Duodenal mucosa (tissue), 2 donors: Measurements from ENCODE around the gene ATP5PB.

Source experiments
- H3K27ac ChIP-seq: one replicate; pipeline ENCODE4 v1.7.0; 2013; ENCODE audit warnings: low read depth, low read length
- H3K27me3 ChIP-seq, 2 donors: one replicate each; pipeline ENCODE4 v1.7.0; 2013; ENCODE audit warnings: low read length in 2 of 2, control low read depth in 1 of 2; ENCODE audit not compliant: insufficient read depth in 2 of 2, control insufficient read depth in 1 of 2
- H3K36me3 ChIP-seq, 2 donors: one replicate each; pipeline ENCODE4 v1.7.0; 2013; ENCODE audit warnings: low read length in 2 of 2, control low read depth in 1 of 2; ENCODE audit not compliant: insufficient read depth in 2 of 2, control insufficient read depth in 1 of 2
- H3K4me1 ChIP-seq, 2 donors: one replicate each; pipeline ENCODE4 v1.7.0; 2013; ENCODE audit warnings: low read length in 2 of 2, control low read depth in 1 of 2; ENCODE audit not compliant: insufficient read depth in 2 of 2, control insufficient read depth in 1 of 2
- H3K4me3 ChIP-seq, 2 donors: one replicate each; pipeline ENCODE4 v1.7.0; 2013; ENCODE audit warnings: low read length in 2 of 2, low read depth in 1 of 2
- H3K9ac ChIP-seq, 2 donors: one replicate each; pipeline ENCODE4 v1.7.0; 2013; ENCODE audit warnings: low read length in 2 of 2, low read depth in 1 of 2
- H3K9me3 ChIP-seq, 2 donors: one replicate each; pipeline ENCODE4 v1.7.0; 2013; ENCODE audit warnings: low read length in 2 of 2, control low read depth in 1 of 2; ENCODE audit not compliant: control insufficient read depth in 1 of 2

The ATP5PB gene

DNA sequence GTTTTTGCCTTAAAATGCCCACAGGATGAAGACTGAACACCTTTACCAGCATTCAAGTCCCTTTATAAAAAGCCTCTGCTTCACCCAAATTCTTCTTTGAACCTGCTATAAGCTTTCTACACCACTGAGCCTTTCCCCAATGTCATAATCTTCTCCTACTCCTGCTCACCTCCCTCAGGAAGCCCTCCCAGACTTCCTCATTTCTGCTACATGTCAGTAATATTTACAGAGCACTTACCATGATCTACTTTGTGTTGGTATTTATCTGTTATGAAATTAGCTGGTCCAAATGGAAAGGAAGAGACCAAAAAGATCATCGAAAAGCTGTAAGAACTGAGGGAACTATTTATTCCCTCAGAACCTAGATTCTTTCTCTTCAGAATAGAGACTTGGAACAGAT is 30.2 kb upstream of the ATP5PB start:
- no peaks in the 10 kb centered on the region for H3K36me3 ChIP-seq
- H3K4me3 ChIP-seq: no peak overlapping the region
- H3K27ac ChIP-seq: no peak overlapping the region
- H3K27me3 ChIP-seq: no peaks in the 10 kb centered on the region
- peaks cover 10 to 11% of the 10 kb centered on the region in 2 donors for H3K4me1 ChIP-seq
- no peaks in the 10 kb centered on the region for H3K9me3 ChIP-seq
- H3K9ac ChIP-seq: no peak overlapping the region

DNA sequence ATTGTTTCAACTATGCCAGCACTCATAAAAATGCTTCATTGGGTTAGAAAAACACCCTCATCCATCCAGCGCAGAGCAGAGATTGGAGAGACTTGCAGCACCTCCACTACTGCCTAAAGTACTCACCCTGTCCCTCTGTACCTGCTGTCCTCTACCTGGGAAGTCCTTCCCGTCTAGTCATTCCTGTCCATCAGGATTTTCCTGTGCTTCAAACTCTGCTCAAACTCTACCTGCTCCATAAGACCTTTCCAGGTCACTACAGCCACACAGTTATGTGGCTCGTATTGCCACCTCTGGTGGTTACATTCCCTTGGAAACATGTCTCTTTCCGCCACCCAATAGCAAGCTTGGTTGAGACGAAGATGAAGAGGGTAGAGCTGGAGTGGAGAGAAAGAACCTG is 28.9 kb upstream of the ATP5PB start:
- Histone ChIP-seq H3K9me3 (no peaks in the 10 kb centered on the region), H3K27ac (no peak overlapping the region), H3K4me1 (peaks cover 10 to 11% of the 10 kb centered on the region in 2 donors), H3K36me3 (no peaks in the 10 kb centered on the region), H3K27me3 (no peaks in the 10 kb centered on the region), H3K9ac (no peak overlapping the region), H3K4me3 (no peak overlapping the region)

DNA sequence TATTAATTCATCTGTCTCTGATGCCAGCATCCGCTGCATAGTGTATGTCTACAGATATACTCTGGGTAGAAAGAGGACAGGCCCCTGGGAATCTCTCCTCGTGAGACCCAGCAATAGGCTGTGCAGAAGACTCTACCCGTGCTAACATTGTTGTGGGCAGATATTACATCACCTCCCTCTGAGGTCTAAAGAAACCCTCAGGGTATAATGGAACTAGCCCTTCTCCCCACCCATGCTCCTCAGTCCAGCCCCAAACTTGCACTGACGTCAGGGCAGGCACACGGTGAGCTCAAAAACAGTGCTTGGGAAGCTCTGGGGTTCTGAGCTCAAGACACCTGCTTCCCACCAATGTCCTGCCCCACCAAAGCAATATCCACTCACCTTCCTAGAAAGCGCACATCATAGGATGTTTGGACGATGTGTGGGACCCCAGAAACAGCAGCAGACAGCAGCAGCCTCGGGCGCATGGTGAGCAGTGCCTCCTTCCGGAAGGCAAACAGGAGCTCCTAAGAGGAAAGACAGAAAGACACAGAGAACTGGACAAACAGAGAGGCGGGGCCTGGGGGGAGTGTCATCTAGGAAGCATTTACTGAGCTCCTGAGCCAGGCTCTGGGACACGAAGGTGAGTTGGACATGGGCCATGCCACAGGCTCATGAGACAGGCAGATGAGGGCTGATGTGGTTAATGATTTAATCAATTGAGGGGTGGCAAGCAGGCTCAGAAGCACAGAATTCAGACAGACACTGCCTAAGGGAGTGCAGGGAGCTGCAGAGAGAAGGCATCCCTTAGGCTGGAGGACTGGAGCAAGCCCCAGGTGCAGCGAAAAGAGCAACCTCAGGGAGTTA is 26.5 kb upstream of the ATP5PB start:
- Histone ChIP-seq H3K36me3 (no peaks in the 10 kb centered on the region), H3K4me3 (peak overlapping the region; percentile 43 to 45), H3K9me3 (no peaks in the 10 kb centered on the region), H3K27me3 (peaks cover 0 to 2% of the 10 kb centered on the region in 2 donors), H3K27ac (no peak overlapping the region), H3K9ac (no peak overlapping the region), H3K4me1 (peaks cover 8 to 10% of the 10 kb centered on the region in 2 donors)

DNA sequence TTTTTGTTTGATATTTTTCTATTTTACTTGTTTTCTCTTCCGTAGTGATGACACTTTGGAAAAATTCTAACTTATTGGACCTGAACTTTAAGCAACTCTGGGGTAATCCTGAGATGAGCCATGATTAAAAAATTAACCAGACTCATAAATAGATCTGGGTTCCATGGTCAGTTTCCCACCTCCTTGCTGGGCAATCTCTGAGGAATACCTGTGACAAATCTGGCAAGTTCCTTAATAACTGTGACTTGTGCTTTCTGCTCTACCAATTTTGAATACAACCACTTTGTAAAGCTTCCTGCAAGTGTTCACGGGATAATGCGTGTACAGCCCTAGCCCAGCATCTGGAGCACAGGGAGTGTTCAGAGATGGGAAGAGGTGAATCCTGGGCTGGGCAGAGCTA is 25.0 kb upstream of the ATP5PB start:
- Histone ChIP-seq H3K36me3 (no peaks in the 10 kb centered on the region), H3K27me3 (peaks cover 0 to 2% of the 10 kb centered on the region in 2 donors), H3K4me1 (peaks cover 8 to 10% of the 10 kb centered on the region in 2 donors), H3K9ac (no peak overlapping the region), H3K27ac (no peak overlapping the region), H3K4me3 (no peak overlapping the region), H3K9me3 (no peaks in the 10 kb centered on the region)

DNA sequence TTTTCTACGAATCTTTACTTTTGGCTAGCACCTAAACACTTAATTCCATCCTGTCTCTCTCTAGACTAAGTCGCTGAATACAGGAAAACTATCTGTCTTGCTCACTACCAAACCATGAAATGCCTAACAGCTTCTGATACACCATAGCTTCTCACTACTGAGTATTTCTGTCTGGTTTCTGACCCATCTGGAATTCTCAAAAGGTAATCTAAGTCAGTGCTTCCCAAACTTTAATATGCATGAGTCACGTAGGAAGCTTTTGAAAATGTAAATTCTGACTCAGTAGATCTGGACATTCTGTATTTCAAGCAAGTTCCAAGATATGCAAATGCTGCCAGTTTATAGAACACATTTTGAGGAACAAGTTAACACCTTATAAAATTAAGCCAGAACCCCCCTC is 12.5 kb upstream of the ATP5PB start:
- Histone ChIP-seq H3K27ac (no peak overlapping the region), H3K9me3 (no peaks in the 10 kb centered on the region), H3K36me3 (peaks cover 19 to 43% of the 10 kb centered on the region in 2 donors), H3K27me3 (no peaks in the 10 kb centered on the region), H3K4me1 (no peaks in the 10 kb centered on the region), H3K9ac (no peak overlapping the region), H3K4me3 (no peak overlapping the region)

DNA sequence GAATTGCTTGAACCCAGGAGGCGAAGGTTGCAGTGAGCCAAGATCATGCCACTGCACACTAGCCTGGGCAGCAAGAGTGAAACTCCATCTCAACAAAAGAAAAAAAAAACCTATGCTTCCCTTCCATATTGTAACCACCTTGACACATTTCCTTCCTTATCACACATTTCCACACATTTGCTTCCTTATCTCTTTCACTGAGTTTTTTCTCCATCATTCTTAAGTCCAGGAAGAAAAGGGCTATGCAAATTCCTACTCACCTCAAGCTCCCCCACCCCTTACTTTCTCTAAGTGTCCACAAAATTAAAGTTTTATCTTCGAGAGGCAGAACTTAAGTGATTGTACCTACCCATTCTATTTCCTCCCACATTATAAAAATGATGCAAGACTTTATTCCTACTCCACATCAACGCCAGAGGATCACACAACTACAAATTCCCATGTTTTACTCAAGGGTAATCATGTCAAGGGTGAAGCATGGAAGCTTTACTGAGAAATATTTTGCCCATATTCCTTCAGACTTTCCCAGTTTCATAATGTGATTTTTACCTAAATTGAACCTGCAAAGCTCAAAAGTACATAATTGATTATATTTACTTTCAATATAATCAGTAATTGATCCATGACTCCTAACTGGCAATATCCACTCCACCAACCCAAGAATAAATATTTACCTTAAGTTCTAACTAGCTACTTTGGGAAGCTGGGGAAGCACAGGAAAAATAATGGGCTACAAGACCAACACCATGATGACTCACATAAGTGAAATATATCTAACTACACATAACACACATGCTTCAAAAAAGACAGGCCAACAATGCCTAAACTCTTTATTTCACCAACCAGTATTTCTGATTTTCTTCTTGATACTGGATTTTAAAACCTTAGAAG is 9.6 kb upstream of the ATP5PB start:
- H3K36me3 ChIP-seq: peaks cover 43 to 69% of the 10 kb centered on the region in 2 donors
- H3K4me1 ChIP-seq: no peaks in the 10 kb centered on the region
- no peaks in the 10 kb centered on the region for H3K27me3 ChIP-seq
- H3K9ac ChIP-seq: no peak overlapping the region
- H3K9me3 ChIP-seq: no peaks in the 10 kb centered on the region
- no peak overlapping the region for H3K27ac ChIP-seq
- no peak overlapping the region for H3K4me3 ChIP-seq

DNA sequence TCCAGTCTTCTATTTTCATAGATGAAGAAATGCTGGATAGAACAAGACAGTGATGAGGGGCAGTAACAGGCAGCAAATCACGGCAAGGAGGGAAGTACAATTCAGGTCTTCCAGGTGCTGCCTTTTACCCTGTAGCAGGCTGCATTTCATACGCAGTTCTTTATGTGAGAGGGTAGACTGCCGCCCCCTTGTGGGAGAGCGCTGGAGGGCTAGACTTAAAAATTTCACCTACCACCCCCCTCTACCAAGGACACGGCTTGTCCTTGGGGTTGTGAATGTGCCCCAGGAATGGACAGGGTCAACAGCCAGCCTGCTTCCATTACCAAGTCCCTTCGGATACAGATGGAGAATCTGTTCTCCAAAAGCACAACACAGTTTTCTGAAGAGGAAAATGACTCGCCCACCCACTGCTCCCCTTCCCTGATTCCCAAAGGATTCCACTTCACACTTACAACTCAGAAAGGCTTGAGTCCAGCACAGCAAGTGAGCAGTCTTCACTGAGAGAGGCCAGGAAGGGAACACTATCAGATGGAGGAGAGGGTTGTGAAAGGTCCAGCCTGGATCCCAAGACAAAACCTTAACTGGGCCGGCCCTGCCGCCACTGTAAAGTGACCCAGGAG is 7.6 kb upstream of the ATP5PB start:
- Histone ChIP-seq H3K4me3 (no peak overlapping the region), H3K27me3 (no peaks in the 10 kb centered on the region), H3K27ac (no peak overlapping the region), H3K9ac (no peak overlapping the region), H3K36me3 (peaks cover 48 to 74% of the 10 kb centered on the region in 2 donors), H3K9me3 (no peaks in the 10 kb centered on the region), H3K4me1 (peaks cover 4 to 7% of the 10 kb centered on the region in 2 donors)

DNA sequence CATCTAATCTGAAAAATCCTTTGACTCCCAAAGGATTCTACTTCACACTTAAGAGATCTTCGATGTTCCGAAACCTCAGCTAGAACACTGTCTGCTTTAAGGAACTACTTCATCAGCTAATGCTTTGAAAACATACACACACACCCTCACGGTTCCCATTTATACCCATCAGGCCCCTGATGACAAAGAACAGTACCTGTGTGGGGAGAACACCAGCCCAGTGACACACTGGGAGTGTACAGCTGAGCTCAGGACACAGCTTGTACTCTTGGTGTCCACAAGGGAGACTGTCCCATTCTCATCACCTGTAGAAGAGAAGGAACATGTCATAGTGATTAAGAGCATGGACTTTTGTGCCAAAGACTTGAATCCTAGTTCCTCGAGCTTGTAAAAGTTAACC is 6.8 kb upstream of the ATP5PB start:
- Histone ChIP-seq H3K36me3 (peaks cover 48 to 71% of the 10 kb centered on the region in 2 donors), H3K4me3 (no peak overlapping the region), H3K4me1 (peaks cover 10 to 12% of the 10 kb centered on the region in 2 donors), H3K9ac (no peak overlapping the region), H3K27me3 (no peaks in the 10 kb centered on the region), H3K9me3 (no peaks in the 10 kb centered on the region), H3K27ac (no peak overlapping the region)

DNA sequence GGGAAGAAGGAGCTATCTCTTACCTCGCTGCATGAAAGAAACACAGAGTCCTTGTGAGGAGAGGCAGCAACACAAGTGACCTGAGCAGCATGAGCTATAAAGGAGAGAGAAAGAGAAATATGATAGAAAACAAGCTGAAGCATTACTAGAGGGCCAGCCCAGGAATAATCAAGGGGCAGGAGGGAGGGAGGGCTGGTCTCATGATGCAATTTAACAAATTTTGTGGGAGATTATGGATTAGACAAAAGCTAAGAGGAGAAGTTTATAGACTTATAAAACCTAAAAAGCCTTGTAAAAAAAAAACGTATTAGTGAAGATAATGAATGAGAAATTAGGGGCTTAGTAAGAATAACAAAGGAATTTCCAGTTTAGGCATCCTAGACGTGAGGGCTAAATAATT is 5.2 kb upstream of the ATP5PB start:
- H3K9me3 ChIP-seq: no peaks in the 10 kb centered on the region
- peaks cover 40 to 55% of the 10 kb centered on the region in 2 donors for H3K36me3 ChIP-seq
- H3K27me3 ChIP-seq: no peaks in the 10 kb centered on the region
- no peak overlapping the region for H3K9ac ChIP-seq
- H3K4me3 ChIP-seq: no peak overlapping the region
- H3K4me1 ChIP-seq: peaks cover 15 to 20% of the 10 kb centered on the region in 2 donors
- H3K27ac ChIP-seq: no peak overlapping the region

DNA sequence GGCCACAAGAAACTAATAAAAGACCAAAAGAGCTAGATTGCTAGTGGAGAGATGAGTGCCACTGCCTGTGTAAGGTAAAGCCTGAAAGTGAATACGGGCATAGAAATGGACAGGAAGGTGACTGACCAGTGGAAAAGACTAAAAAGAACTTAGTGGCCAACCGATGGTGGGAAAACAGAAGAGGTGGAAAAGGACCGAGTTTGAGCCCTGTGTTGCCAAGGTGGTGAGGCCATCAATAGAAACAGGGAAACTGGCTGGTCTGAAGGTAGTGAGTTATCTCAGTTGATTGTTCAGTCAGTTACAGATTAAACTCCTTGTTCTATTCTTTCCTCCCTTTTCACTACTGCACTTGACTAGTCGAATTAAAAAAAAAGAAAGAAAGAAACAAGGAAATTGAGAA is 2.7 kb upstream of the ATP5PB start:
- Histone ChIP-seq H3K27me3 (no peaks in the 10 kb centered on the region), H3K4me1 (peaks cover 30 to 36% of the 10 kb centered on the region in 2 donors), H3K9ac (no peak overlapping the region), H3K36me3 (peaks cover 29 to 39% of the 10 kb centered on the region in 2 donors), H3K27ac (no peak overlapping the region), H3K4me3 (peak overlapping the region; percentile 27 to 48), H3K9me3 (no peaks in the 10 kb centered on the region)
